HCT116 (cell line): ENCODE measurements around the gene LKAAEAR1.

Experiments used
- ATF3 ChIP-seq: IDR thresholded peaks from 2 replicates; pipeline ENCODE4 v1.6.1; 2012
- CTCF ChIP-seq, 3 experiments: fragments of 200-600 bp in 1 of 3; sonication (generic) in 1 of 3; IDR thresholded peaks in 2 of 3; conservative IDR thresholded peaks in 1 of 3; 2 replicates each; pipeline ENCODE4 v1.5.1; 2012 to 2017; ENCODE audit warnings: low read depth in 2 of 3, low read length in 2 of 3, antibody characterized with exemption in 1 of 3, borderline replicate concordance in 1 of 3, control low read depth in 1 of 3, mild to moderate bottlenecking in 1 of 3, mixed read lengths in 1 of 3, mixed run types in 1 of 3, moderate library complexity in 1 of 3; ENCODE audit not compliant: insufficient read depth in 1 of 3
- EZH2phosphoT487 ChIP-seq: fragments of 200-600 bp; IDR thresholded peaks from 2 replicates; pipeline ENCODE4 v1.6.1; 2018; ENCODE audit warnings: antibody characterized with exemption, borderline replicate concordance
- ZNF274 ChIP-seq: fragments of 200-500 bp; sonication (Bioruptor generic); IDR thresholded peaks from 2 replicates; pipeline ENCODE4 v1.6.1; 2014; ENCODE audit warnings: mild to moderate bottlenecking, low read depth, low read length, inconsistent platforms

DNA sequence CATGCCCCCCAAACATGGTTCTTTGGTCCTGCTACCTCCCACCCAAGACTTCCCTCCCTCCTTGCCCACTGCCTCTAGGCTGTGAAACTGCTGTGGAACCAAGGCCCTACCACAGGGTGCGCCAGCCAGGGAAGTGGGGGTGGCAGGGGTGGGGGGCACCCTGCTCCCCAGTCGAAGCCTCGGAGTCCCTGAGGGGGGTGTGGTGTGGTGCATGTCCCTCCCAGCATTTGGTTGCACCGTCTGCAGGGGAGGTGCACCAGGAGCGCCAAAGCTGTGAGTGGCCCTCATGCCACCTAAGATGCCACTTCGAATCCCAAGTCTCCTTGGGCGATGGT is 6.7 kb downstream of the LKAAEAR1 start:
- no peak for TF ChIP-seq ZNF274
- no peak for TF ChIP-seq CTCF (IDR thresholded peaks at IDR 0.05 in 2 of 3, conservative IDR thresholded peaks at IDR 0.05 in 1 of 3; ENCODE audit: borderline replicate concordance in 1 of 3, insufficient read depth in 1 of 3, low read depth in 2 of 3, low read length in 2 of 3)
- no peak for TF ChIP-seq ATF3
- TF ChIP-seq EZH2phosphoT487, result no peak
